Lung microvascular endothelial cell (primary cell): ENCODE measurements around the gene C20orf204. TPM values are rescaled to one million over a fixed set of nuclear protein-coding genes. Genes with fewer than 3 reads are reported as not detected.
A peak's percentile ranks its signal among the peaks of the same experiment; 100 is the strongest.
"Not testable (repeated sequence)": the region's sequence is repeated elsewhere in the genome, so short reads cannot be mapped to it uniquely, and the experiment has no call there.

Experiments
- DNase-seq, 2 donors: peaks; one replicate each; pipeline versions ENCODE4 v3.0.0 to v3.0.0-alpha.2; 2010; ENCODE audit warnings: low read depth in 2 of 2
- total RNA-seq: library from RNA; depleted of rRNA; stranded (reverse); fragments of >200 nt; gene quantifications from 2 replicates; pipeline ENCODE4 v1.2.1, GENCODE V29; 2014

The C20orf204 gene, protein sequence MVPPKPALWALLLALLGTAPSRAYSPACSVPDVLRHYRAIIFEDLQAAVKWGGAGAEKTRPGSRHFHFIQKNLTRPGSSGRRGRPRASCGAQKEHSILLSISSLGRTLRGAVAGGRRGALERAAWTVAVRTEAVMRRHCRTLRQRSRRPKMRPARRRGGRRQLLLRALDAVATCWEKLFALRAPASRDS
- 4.8 and 6.9 TPM in 2 replicates for total RNA-seq

DNA sequence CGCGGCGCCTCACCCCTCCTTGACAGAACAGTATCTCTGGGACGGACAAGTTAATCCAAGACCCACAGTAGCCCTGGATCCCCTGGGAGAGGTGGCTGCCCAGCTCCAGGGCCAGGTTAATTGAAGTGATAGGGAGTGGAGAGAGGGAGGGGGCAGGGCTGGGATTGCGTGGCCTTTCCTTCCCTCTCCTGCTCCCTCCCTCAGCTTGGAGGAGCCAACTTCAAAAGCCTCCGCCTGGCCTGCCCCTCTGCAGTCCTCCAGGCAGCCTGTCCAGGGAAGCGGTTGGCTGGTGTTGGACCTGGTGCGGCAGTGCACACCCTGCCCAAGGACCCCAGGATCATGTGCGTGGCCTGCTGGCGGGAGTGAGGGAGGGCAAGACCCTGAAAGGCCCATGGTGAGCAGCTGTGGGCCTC is at the start of gene C20orf204:
C20orf204 (plus strand) TSS at position 250 of the 413 bp plus-strand sequence; CDS start at position 392, 142 bp downstream.
- DNase-seq = no peak

DNA sequence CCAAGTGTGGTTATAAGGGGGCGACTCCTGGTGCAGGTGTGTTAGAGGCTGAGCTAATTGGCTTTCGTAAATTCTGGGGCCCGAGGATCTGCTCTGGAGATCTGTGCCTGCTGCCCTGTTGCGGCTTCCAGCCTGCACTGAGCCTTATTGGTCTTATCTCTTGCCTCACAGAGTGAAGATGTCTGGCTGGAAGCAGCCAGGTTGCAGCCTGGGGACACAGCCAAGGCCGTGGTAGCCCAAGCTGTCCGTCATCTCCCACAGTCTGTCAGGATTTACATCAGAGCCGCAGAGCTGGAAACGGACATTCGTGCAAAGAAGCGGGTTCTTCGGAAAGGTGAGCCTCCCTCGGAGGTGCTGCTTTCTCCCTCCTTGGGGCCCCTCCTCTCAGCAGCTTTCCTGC is 35.1 kb upstream of the C20orf204 start:
- no peak for DNase-seq

DNA sequence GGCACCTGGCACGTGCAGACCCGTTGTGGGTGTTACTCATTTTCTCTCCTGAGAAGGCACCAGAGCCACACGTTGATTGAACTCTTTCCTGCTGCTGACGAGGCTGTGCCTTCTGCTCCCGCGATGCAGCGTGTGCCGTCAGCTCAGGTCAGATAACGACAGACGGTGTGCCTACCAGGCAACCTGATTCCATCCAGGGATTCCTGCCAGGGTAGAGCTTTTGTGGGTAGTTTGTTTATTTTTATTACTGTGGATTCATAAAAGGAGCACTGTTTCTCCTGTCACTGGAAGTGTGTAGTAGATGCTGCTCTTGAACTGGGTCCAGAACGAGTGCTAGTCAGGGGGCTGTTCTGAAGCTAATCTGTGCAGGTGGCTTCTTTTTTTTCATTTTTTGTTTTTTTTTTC is 34.4 kb upstream of the C20orf204 start:
- DNase-seq = no peak

DNA sequence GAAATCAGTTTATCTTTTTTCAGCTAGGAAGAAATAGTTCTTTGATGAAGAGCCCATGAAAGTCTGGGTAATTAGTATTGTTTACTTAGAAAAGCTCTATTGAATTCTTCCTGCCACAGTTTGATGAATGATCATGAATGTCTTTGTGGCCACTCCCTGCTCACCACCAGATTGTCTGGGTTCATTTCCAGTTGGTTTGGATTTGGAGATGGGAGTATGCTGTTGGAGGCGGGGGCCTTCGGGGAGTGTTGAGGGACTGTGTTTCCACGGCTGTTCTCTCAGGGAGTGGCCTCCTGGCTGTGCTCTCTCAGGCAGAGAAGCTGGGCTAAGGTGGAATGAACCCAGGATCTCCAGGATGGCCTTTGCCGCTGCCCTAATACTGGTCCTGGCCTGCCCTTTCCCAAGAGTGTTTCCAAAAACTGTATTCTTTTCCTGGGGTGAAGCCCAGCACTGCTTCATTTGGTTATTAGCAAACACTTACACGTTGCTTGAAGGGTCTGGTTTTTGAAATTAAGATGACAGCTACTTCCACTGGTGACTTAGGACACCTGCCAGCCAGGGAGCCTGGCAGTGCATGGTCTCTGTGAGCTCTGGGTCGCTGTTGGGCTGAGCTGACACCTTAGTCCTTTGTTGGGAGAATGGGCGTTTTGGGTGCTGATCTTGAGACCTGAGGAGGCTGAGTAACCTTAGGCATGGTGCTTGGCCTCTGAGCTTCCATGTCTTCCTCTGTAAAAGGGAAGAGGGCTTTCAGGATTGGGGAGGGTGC is 31.8 kb upstream of the C20orf204 start:
- no peak for DNase-seq

DNA sequence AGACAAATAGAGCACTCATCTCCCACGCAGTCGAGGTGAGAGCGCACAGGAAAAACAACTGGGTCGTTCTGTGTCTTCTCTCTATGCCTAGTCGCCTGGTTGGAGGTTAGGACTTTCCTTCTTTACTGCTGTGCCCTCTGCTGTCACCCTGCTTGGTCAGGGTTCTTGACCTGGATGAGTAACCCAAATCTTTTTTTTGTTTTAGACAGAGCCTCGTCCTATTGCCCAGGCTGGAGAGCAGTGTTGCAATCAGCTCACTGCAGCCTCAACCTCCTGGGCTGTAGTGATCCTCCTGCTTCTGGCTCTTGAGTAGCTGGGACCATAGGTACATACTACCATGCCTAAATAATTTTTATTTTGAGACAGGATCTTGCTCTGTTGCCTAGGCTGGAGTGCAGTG is 30.6 kb upstream of the C20orf204 start:
- DNase-seq = no peak

DNA sequence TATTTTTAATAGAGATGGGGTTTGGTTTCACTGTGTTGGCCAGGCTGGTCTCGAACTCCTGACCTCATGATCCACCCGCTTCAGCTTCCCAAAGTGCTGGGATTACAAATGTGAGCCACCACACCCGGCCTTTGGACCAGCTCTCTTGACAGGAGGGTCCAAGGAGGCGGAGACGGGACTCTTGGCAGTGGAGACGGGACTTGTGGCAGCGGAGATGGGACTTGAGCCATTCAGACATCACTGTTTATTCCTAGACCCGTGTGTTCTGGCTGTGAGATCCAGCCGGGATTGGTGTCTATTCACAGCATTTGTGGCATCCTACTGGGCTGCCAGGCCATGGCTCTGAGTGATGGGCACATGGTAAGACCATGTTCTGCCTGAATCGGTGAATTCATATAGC is 29.5 kb upstream of the C20orf204 start:
- no peak for DNase-seq

DNA sequence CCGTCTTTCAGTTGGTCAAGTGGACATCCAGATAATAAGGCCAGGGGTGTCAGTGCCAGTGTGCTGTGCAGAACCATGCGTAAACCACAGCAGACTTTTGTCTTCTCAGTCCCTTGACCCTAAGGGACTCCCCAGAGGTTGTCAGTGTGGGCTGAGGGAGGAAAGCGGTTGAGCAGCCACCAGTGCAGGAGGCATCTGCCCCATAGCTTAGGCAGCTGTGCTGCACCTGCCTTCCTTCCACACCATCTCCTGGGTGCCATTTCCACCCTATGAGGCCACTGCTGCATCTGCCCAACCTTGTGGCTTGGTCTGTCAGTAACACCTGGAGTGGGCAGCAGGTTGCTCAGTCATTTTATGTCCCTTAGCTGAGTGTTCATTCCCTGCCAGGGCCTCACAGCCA is 29.1 kb upstream of the C20orf204 start:
- no peak for DNase-seq

DNA sequence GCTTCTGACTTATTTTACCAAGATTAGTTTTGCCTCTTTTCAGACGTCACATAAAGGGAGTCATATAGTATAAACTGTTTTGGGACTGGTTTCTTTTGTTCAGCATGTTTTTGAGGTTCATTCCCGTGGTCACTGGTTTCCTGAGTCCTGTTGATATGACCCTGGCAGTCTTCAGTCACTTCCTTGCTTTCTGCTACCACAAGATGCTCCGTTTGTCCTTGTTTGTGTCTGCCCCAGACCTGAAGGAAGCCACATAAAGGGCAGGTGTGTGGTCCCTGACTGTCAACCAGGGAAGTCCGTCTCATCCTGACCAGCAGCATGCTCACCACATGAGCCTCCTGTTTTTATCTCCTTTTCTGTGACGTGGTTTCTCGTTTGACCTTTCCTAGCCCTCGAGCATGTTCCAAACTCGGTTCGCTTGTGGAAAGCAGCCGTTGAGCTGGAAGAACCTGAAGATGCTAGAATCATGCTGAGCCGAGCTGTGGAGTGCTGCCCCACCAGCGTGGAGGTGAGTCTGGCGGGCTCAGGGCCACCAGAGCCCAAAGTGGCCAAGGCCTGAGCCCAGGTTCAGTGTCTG is 26.1 kb upstream of the C20orf204 start:
- DNase-seq = peak in 1 of 2 donors; percentile 53

DNA sequence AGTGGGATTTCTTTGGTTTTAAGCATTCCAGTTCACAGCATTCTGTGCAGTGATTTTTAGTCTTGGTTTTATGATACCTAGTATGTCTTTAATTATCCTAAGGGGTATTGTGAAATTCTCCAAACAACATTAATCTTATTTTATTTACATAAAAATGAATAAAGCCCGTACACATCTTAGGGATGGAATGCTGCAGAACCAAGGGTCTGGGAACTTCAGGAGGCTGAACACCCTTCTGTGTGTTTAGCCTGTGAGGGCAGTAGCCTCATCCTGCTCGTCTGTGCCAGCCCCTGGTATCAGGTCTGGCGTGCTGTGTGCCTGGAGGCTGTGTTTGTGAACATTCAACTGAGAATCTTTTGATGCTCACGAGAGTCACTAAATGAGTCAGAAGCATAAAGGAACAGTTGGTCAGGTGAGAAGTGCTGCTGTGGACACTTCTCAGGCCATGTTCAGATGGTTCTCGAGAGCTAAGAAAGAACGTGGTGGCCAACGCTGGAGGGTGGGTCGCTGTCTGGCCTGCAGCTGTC is 25.2 kb upstream of the C20orf204 start:
- no peak for DNase-seq

DNA sequence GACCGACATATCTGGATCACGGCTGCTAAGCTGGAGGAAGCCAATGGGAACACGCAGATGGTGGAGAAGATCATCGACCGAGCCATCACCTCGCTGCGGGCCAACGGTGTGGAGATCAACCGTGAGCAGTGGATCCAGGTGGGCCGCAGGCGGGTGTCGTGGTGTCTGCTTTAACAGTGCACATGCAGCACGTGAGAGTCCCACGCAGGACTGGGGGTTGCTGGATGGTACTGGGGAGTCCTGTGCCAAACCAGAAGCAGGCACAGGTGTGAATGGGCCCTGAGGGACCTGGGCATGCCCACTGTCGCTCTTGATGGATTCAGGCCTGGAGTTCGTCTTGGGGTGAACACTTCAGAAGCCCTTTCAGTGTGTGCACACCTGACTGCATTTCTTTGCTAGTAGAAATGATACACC is 24.6 kb upstream of the C20orf204 start:
- no peak for DNase-seq

DNA sequence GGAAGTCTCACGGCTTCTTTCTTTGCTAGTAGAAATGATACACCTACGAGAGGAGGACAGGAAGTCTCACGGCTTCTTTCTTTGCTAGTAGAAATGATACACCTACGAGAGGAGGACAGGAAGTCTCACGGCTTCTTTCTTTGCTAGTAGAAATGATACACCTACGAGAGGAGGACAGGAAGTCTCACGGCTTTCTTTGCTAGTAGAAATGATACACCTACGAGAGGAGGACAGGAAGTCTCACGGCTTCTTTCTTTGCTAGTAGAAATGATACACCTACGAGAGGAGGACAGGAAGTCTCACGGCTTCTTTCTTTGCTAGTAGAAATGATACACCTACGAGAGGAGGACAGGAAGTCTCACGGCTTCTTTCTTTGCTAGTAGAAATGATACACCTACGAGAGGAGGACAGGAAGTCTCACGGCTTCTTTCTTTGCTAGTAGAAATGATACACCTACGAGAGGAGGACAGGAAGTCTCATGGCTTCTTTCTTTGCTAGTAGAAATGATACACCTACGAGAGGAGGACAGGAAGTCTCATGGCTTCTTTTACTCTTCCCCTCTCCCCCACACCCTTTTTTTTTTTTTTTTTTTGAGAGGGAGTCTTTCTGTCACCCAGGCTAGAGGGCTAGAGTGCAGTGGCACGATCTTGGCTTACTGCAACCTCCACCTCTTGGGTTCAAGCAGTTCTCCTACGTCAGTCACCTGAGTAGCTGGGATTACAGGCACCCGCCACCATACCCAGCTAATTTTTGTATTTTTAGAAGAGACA is 23.4 kb upstream of the C20orf204 start:
- not testable (repeated sequence) for DNase-seq

DNA sequence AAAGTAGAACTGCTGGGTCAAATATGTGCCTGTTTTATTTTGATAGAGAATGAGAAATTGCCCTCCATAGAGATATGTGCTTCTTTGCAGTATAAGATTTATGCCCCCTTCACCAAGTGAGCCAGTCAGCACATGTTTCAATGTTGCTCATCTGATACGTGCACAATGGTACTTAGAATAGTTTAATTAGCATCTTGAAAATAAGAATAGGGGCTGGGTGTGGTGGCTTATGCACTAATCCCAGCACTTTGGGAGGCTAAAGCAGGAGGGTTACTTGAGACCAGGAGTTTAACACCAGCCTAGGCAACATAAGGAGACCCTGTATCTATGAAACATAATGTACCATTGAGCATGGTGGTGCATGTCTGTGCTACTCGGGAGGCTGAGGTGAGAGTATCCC is 20.3 kb upstream of the C20orf204 start:
- DNase-seq = no peak

DNA sequence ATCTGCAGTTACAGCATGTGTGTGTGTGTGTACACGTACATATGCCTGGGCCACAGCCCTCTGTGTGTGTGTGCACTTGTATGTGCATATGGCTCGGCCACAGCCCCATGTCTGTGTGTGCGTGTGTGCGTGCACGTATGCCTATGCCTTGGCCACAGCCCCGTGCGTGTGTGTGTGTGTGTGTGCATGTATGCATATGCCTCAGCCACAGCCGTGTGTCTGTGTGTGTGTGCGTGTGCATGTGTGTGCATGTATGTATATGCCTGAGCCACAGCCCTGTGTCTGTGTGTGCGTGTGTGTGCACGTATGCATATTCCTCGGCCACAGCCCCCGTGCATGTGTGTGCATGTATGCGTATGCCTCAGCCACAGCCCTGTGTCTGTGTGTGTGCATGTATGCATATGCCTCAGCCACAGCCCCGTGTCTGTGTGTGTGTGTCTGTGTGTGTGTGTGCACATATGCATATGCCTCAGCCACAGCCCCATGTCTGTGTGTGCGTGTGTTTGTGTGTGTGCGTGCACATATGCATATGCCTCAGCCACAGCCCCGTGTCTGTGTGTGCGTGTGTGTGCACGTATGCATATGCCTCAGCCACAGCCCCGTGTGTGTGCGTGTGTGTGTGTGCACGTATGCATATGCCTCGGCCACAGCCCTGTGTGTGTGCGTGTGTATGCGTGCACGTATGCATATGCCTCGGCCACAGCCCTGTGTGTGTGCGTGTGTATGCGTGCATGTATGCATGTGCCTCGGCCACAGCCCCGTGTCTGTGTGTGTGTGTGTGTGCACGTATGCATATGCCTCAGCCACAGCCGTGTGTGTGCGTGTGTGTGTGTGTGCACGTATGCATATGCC is 14.6 kb upstream of the C20orf204 start:
- DNase-seq = no peak

DNA sequence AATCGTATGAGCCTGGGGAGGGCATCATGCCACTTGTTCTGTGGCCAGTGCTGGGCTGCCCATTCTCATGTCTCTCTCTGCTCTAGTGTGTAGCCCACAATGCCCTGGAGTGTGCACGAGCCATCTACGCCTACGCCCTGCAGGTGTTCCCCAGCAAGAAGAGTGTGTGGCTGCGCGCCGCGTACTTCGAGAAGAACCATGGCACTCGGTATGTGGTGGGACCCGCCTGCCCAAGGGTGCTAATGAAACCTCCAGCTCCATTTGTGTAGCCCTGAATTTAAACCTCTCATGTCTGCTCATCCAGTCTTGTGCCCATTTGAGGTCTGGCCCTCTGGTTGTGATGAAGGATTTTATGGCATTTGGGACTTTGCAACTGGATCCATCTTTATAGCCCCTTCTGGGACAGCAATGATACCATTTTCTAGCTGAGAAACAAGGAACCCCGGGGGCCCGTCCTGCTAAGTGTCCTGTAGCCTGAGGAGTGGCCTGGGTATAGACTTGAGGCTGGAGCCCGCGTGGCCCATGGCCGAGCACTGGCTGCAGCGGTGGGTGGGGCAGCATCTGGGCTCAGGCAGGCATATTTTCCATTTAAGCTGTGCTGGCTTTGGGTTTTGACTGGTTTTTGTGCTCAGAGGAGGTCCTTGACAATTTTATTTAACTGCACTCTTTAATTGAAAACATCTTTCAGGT is 13.2 kb upstream of the C20orf204 start:
- DNase-seq = no peak

DNA sequence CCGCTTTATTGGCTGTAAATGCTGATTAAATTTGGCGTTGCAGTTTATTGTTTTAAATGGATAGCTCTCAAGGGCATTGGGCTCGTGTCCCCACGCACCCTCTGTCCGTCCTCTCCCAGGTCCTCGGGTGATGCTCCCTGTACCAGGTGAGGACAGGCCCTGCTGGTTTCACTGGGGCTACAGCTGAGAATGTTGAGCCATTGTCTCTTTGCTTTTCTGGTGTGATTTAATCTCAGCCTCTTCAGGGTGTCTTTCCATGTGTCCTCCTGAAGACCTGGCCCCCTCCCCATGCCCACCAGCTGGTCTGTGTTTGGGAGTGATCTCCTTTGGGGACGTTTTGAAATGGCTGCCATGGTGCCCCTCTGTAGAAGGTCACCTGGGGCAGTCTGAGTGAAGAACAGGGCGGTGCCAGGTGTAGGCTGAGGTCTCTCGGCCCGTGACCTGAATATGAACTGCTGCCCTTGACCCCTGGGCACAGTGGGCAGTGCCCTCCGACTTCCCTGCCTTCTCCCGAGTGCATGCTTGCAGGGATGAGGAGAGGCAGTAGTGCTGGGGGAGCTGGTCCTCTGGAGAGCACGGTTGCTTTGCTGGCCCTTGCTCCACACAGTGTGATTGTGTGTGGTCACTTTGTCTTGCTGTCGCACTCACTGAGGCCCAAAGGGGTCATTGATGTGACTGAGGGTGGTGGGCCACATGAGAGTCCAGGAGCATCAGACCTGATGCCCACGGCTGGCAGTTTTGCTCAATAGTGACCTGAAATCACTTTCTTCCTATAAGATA is 12.4 kb upstream of the C20orf204 start:
- DNase-seq = no peak

DNA sequence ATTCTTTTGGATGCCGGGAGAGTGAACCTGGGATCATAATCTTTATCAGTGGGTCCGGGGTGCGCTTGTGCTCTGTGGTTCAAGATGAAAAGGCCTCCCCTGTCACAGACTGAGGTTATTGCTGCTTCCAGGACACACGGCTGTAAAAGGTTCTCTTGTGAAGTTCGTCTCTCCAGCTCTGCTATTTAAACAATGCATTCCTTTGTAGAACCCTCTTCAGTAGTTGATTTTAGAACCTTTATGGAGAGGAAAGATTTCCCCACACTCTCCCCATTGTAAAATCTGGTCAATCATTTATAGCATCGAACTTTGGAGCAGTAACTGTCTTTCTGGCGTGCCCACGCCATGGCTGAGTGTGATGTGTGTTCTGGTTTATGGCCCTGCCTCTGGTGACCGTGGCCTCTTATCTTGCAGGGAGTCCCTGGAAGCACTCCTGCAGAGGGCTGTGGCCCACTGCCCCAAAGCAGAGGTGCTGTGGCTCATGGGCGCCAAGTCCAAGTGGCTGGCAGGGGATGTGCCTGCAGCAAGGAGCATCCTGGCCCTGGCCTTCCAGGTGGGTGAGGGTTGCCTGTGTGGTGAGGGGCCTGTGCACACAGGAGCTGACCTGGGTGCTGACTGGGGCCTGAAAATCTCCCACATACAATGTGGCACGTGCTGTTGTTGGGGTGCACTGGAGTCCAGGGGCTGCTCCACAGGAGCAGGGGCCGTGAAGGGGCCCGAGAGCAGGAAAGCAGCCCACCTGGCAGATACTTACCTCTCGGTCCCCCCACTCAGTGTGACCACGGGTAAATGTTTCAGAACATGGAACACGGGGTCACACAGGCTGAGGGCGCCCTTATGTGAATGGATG is 11.6 kb upstream of the C20orf204 start:
- no peak for DNase-seq

DNA sequence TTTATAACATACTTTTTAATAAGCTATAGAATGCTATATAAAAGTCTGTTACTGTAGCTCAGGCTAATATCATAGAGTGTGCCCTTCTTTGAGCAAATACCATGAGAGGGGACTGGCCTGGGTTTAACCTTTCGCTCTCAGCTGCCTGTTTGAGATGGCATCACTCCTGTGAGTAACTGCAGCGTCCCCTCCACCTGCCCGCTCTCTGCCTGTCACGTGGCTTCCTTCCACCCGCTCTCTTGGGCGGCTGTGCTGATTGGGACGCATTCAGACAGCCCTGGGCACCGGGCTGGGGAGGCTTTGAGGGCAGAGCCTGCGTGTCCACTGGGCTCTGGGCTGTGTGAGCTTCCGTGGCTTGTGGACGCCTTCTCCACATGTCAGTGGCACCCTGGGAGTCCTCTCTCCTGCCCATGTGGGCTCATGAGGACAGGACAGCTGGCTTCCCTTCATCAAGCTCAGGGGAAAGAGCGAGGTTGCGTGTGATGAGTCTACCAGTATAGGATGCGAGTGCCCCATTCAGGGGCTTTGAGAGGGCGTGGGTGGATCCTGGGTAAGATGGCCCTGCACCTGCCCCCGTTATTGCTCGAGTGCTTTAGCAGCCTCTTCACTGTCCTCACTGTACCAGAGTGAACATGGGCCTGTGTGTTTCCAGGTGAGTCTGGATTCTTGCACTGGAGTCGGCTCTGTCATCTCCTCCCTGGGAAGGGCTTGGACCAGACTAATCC is 10.7 kb upstream of the C20orf204 start:
- no peak for DNase-seq
